B cell (primary cell): ENCODE results near the gene KCNG4.

Experiments used
- EZH2 ChIP-seq: IDR thresholded peaks from 2 replicates; pipeline ENCODE4 v1.6.1; 2012; ENCODE audit warnings: borderline replicate concordance, low read depth, mild to moderate bottlenecking, moderate library complexity, low read length; ENCODE audit not compliant: insufficient read depth, poor library complexity, severe bottlenecking
- TF ChIP-seq, protein P1 (sequence below): fragments of 200-600 bp; IDR thresholded peaks from one replicate; pipeline ENCODE4 v1.8.0; 2022; ENCODE audit warnings: antibody characterized with exemption, mild to moderate bottlenecking

GRCh38 chr16:84239141-84239769 lies 557 bp downstream of the KCNG4 start:
- TF ChIP-seq EZH2, result no peak
- TF ChIP-seq, protein P1, sequence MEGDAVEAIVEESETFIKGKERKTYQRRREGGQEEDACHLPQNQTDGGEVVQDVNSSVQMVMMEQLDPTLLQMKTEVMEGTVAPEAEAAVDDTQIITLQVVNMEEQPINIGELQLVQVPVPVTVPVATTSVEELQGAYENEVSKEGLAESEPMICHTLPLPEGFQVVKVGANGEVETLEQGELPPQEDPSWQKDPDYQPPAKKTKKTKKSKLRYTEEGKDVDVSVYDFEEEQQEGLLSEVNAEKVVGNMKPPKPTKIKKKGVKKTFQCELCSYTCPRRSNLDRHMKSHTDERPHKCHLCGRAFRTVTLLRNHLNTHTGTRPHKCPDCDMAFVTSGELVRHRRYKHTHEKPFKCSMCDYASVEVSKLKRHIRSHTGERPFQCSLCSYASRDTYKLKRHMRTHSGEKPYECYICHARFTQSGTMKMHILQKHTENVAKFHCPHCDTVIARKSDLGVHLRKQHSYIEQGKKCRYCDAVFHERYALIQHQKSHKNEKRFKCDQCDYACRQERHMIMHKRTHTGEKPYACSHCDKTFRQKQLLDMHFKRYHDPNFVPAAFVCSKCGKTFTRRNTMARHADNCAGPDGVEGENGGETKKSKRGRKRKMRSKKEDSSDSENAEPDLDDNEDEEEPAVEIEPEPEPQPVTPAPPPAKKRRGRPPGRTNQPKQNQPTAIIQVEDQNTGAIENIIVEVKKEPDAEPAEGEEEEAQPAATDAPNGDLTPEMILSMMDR, result no peak
